HPDE6-E6E7 (cell line): ENCODE measurements around the gene C19orf33.
"Not testable (repeated sequence)": the region's sequence is repeated elsewhere in the genome, so short reads cannot be mapped to it uniquely, and the experiment has no call there.

Experiments used
- DNase-seq: peaks from one replicate; pipeline ENCODE4 v3.0.0; 2011; ENCODE audit warnings: missing footprints; ENCODE audit errors: extremely low spot score

The C19orf33 gene

DNA sequence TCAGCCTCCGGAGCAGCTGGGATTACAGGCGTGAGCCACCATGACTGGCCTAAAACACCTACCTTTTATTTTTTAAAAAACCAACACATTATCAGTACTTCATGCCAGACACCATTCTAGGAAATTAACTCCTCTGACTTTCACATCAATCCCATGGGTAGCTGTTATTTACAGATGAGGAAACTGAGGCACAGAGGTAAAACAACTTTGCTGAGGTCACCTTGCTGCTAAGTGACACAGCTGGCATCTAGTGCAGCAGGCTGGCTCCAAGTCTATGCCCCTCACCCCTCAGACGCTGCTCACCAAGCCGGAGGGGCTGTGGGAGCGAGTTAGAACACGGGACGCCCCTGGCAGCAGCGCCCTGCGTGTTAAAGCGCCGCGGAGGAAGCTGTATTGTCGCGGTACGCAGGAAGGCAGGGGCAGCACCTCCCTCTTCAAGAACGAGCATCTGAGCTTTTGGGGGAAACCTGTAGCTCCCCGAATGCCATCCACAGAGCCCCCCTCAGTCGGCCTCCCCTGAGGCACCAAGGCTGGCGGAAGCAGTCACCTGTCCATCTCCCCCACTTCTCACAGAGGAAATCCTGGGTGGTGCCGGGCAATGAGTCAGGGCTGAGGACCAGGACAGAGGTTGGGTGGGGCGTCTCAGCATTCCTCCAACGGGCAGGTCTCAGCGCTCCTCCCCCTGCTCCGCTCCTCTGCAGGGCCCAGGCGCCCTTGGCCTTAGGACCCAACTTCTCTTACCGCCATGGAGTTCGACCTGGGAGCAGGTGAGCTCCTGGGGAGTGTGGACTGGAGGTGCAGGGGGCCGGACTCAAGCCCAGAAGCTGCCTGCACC lies at the start of gene C19orf33:
C19orf33 (plus strand) TSS at position 735 of the 835 bp plus-strand sequence; CDS start at position 746, 11 bp downstream.
- DNase-seq: peak; percentile 96

DNA sequence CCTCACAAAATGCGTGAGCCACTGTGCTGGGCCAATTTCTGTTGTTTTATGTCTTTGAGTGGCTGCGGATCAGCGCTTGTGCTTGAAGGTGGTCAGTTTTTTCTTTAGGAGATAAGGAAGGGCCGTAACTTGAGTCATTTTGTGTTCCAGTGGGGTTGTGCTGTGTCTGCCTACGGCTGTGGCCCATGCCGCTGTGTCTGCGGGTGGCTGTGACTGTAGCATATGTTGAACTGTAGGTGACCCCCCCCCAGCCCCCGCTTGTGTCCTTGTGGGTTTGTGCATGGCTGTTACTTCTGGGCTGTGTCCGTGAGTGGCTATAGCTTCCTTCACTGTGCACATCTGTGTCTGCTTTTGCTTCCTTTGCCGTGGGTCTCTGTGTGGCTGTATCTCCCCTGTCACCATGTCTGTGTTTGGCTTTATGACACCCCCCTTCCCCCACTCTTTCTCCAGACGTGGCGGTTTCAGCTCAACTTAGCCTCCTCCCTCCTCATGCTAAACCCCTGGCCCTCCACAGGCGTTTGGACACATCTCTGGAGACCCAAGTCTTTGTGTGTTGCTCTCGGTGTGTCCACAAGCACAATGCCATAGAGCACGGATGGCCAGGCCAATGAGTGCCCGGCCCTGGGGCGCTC lies 48.6 kb upstream of the C19orf33 start:
- DNase-seq: no peak

DNA sequence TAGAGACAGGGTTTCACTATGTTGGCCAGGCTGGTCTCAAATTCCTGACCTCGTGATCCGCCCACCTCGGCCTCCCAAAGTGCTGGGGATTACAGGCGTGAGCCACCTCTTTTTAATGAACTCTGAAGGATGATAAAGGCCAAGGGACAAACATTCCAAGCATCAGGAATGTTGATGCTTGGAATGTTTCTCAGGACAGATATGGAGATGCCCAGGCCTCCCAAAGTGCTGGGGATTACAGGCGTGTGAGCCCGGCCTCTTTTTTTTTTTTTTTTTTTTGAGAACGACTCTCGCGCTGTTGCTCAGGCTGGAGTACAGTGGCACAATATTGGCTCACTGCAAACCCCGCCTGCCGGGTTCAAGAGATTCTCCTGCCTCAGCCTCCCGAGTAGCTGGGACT lies 42.1 kb upstream of the C19orf33 start:
- not testable (repeated sequence) for DNase-seq

DNA sequence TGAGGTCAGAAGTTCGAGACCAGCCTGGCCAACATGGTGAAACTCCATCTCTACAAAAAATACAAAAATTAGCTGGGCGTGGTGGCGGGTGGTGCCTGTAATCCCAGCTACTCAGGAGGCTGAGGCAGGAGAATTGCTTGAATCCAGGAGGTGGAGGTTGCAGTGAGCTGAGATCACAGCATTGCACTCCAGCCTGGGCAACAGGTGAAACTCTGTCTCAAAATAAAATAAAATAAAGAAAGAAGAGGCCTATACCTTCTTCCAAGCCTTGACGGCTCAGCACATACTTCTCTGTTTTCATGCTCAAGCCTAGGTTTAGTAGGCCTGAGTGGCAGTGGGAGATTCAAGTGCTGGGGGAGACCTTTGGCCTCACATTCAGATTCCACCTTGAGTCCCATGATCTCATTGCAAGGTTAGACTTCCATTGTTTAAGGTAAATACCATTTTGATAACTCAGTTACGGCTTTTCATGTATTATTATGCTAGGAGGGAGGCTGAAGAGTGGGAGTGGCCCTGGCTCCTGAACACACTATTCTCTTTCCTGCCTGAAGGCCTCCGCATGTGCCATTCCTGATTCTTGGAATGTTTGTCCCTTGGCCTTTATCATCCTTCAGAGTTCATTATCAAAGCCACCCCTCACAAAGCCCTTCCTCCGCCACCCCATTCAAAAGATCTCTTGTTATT lies 41.3 kb upstream of the C19orf33 start:
- no peak for DNase-seq

DNA sequence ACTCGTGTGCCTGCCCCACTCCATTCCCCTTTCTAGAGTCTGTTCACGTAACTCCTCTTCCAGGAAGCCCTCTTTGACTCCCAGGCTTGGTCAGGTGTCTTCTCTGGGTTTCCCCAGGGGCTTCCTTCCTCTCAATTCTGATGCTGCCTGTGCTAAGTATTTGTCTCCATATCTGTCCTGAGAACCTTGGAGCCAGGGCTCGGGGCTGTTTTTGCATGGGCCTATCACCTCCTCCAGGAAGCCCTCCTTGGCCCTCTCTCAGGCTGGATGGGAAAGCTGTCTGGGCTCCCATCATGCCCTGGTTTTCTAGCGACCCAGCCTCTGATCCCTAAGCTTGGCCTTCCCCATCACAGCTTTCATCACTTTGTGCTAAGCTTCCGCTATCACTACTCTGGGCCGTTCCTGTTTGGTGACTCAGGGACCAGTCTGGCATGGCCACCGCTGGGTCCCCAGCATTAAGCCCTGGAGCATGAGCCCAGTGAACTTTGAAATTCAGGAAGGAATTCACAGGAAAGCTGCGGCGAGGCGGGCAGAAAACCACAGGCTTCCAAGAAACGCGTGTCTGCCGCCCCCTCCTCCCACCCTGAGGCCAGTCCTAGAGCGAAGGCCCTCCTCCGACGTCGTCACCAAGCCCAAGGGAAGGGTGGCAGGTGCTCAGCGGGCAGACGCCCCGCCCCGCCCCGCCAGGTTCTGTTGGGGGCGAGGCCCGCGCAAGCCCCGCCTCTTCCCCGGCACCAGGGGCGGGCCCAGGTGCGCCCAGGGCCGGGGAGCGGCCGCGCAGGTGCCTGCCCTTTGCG lies 40.2 kb upstream of the C19orf33 start:
- peak; percentile 80 for DNase-seq

DNA sequence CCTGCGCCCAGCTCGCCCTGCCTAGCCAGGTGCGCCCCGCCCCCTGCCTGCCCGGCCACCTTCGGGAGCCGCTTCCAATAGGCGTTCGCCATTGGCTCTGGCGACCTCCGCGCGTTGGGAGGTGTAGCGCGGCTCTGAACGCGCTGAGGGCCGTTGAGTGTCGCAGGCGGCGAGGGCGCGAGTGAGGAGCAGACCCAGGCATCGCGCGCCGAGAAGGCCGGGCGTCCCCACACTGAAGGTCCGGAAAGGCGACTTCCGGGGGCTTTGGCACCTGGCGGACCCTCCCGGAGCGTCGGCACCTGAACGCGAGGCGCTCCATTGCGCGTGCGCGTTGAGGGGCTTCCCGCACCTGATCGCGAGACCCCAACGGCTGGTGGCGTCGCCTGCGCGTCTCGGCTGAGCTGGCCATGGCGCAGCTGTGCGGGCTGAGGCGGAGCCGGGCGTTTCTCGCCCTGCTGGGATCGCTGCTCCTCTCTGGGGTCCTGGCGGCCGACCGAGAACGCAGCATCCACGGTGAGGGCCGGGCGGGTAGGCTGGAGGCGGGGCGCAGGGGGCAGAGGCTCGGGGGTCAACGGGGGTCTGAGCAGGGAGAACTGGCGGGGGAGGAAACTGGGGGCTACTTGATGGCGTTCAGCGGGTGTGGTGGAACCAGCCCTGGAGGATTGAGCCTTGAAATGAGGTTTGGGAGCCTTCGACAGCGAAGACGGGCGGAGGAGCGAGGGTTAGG lies 39.4 kb upstream of the C19orf33 start, which contains the start of gene SPINT2:
SPINT2 (plus strand) TSS at position 88 of the 727 bp plus-strand sequence; CDS start at position 408, 320 bp downstream.
- DNase-seq: no peak

DNA sequence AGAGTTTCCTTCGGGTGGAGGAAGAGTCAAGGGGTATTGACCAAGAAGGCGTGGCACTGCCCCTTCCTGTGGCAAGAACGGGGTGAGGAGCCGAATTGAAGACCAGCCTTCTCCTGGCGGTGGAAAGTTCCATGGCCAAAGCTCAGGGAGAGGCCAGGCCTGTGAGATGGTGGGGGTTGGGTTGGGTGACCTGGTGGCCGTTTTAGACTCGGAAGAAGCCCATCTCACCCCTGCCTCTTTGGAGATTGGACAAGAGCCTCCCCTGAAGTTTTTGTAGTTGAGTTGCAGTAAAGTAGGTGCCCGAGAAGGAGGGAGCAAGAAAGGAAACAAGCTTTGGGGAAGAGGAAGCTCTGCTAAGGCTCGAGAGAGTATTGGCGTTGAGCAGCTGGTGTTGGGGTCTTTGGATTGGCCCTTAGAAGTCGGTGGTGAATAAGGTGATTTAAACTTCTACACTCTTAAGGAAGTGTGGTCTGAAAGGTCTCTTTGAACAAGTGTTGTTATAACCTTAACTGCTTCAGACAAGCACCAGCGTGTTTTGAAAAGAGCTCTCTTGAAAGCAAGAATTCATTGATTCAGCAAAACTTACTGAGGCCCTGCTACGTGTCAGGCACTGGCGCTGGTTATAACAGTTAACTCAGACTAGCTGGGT lies 38.7 kb upstream of the C19orf33 start:
- DNase-seq: no peak

DNA sequence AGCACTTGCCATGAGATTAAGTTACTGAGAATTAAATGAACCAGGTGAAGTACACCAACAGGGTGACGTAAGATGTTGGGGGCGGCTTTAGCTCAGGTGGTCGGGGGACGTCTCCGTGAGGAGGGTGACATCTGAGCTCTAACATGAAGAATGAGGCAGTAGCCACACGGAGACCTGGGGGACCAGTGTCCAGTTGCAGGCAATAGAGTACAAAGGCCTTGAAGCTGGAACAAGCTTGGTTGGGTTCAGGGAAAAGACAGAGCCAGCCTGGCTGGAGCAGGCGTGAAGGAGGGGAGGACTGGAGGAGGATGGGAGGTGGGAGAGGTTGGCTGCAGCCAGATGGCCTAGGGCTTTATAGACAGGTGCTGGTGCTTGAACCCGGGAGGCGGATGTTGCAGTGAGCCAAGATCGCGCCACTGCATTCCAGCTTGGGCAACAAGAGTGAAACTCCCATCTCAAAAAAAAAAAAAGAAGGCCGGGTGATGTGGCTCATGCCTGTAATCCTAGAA lies 38.1 kb upstream of the C19orf33 start:
- no peak for DNase-seq

DNA sequence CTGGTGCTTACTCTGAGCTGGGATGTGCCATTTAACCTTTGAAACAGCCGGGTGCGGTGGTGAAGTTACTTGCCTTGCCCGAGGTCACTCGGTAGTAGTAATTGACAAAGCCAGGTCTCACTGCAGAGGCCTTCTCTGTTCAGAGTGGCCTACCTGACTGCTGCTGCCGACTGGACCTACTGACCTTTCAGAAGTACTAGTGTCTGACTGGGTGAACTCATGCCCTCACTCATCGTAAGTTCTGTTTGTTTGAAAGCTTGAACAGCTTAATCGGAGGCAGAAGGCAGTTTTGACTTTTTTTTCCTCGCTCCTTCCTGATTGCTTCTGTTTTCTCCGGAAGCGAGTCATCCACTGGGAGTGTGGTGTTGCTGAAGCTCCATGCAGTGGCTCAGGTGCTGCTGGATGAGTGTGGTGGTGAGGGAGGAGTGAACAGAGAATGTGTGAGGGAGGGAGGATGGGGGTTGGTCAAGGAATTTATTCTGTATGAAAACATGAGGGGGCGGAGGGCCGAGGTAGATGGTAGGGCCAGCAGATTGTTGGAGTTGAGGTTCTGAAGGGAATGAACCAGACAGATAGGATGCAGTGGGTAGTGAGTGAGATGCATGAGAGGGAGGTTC lies 37.0 kb upstream of the C19orf33 start:
- peak; percentile 53 for DNase-seq

DNA sequence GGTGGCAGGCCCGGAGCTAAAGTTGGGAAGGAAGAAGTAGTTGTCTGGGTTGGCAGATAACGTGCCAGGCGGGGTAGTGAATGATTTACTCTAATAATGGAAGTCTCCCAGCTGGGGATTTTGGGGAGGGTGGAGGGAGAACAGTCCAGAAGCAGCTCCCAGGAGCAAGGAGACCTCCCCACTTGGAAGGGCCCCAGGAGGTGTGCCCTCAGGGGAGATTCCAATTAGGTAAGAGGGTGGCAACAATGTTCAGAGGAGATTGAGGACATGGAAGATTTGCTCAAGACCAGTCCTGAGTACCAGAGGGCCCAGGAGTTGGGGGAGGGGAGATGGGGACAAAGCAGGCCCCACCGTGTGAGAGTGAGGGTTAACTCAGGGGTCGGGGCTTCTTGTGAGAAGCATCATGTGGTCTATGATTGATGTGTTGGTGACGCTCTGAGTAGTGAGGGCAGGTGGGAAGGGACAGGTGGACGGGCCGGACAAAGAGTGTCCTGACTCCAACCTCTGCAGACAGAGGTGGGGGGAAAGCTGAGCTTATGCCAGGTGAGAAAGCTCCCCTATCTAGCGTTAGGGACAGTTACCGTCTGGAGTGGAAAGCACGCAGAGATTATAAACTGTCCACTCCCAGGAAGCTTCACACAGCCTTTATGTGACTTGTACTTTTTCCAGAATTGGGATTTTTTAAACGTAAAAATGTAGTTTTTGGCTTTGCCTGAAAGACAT lies 36.1 kb upstream of the C19orf33 start:
- DNase-seq: no peak

DNA sequence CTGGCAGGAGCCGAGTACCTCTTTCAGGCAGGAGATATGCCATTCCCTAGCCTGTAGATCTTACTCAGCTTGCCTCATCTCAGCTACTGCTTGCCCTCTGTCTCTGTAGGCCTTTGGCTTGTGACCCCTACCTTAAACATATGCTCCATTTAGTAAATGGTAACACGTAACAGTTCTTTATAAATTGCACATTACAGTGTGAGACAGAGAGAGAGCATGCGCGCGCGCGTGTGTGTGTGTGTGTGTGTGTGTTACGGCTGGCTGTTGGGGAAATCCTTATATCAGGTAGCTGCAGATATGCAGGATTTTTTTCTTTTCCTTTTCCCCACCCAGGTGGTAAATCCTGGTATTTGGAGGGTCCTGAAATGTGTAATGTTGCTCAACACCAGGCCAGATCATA lies 35.5 kb upstream of the C19orf33 start:
- no peak for DNase-seq

DNA sequence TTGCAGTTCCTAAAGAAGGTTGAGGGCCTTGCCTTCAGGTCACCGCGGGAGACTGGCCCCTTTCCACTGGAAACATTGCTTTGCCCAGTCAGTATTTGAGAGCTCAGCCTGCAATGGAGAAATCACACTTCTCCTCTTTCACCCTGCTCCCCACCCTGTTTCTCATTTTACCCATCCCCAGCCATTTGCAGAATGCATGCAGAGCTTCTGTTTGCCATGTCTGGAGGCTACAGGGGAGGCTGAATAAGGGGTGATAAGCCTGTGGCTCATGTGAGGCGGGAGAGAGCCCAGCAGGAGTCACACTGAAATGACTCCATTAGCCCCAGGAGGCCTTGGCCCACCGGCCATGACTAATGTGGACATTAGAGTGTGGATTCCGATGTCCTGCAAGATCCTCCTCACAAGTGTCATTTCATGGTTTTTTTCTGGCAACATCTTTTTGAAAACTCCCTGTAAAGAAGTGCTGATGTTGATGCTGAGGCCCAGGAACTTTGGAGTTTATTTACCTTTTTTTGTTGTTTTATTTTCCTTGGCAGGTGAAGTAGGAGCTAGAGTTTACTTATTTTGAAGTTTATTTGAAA lies 33.4 kb upstream of the C19orf33 start:
- no peak for DNase-seq

DNA sequence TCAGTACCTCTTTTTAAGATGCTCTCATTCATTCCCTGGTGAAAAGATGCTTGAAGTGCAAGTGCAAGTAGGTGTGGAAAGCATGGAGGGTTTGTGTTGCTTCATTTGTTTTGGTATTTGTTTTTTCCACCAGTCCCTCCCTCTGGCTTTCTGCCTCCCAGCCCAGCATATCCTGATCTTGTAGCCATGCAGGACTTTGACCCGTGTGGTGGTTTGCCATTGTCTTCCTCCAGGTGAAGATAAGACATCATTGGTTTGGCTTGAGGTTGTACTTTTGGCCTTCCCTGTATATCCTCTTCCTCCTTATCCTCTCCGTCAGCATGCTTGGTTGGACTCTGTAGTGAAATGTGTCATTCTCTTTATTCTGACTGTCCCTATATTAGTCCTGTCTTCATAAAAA lies 30.6 kb upstream of the C19orf33 start:
- DNase-seq: no peak

DNA sequence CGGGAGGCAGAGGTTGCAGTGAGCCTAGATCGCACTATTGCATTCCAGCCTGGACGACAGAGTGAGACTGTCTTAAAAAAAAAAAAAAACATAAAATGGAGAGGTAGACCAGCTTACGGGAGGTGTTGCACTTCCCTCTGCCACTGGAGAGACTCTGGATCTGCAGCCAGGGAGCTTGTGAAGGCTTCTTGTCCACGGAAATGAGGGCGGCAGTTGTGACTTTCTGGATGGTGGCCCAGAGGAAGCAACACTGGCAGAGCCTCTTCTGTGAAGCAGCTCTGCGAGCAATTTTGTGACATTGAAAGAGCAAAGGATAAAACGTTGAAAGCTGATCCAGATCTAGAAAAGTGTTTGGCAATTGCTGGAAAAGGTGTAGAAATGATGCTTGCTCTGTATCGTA lies 29.3 kb upstream of the C19orf33 start:
- DNase-seq: no peak

DNA sequence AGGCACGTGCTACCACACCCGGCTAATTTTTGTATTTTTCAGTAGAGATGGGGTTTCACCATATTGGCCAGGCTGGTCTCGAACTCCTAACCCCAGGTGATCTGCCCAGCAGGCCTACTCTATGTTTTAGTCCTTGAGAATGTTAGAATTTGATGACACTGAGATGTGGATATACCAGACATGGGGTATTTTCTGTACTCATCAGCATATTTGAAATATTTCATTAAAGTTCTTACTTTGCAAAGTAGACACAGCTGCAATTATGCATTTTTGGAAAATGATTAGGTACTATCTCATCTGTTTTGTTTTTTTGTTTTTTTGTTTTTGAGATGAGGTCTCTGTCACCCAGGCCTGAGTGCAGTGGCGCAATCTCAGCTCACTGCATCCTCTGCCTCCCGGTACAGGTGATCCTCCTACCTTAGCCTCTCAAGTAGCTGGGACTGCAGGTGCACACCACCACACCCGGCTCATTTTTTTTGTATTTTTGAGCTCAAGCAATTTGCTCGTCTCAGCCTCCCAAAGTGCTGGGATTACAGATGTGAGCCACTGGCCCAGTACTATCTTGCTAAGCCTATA lies 27.0 kb upstream of the C19orf33 start:
- DNase-seq: no peak

DNA sequence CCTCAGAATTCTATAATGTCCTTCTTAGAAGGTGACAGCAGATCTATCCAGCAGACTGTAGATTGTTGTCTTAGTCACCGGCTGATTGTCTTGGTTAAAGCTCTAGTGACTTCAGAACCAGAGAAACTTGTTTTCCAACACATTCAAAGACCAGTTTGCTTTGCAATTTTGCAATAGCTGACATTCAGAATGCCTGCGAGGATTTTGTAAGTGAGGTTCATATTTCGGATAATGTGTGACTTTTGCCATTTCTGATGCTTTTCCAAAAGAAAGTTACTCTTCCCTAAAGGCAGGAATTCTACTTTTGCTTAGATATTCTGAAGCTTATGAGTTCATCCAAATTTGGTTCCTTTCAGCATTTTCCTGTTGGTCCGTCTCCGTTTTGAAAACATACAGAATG lies 26.5 kb upstream of the C19orf33 start:
- peak; percentile 54 for DNase-seq

DNA sequence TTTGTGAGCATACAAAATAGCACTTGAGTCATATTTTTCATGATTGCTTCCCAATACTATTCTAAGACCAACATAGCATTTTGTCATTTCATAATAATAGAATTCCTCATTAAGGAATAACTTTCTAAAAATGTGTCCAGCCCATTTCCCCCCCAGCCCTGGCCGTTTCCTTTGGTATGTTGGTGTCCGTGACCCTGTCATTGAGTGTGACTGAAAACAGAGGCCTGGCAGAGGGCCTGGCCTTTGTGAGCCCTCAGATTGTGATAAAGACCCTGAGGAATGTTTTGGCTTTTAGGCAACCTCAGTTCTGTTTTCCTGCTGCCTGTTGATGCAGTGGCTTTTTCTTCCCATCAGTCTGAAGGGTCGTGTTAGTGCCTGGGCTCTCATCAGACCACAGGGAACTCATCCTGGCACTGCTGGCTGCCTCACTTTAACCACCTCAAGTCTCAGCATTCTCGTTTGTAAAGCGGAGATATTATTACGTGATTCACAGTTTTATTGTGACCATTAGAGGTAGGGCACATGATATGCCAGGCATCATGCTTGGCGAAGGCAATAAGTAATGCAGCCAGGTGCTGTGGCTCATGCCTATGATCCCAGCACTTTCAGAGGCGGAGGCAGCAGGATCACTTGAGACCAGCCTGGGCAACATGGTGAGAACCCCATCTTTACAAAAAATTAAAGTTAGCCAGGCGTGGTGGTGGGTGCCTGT lies 25.9 kb upstream of the C19orf33 start:
- DNase-seq: no peak

DNA sequence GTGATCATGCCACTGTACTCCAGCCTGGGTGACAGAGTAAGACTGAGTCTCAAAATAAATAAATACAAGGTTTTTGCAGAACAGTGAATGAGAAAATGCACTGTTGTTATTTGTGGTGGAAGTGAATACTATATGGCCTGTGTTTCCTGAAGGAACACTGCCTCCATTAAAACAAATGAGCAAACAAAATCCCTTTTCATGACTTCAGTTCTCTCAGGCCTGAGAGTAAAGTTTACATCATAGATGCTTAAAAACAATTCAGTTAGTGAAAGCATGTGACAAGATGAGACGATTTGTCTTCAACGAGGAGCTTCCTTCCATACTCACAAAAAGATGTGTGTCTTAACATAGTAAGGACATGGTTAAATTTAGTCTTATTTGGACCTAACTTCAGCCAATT lies 25.3 kb upstream of the C19orf33 start:
- no peak for DNase-seq
